ENCODE data around the gene KCNMA1.

Gene KCNMA1

GRCh38 chr10:77157248-77158019 lies 480.2 kb downstream of the KCNMA1 start:
- DNase-seq (ENCODE audit: low read depth in 2 of 2) = no peak

- DNase-seq (ENCODE audit: low read depth in 2 of 2) = no peak
These were observed 481.2 kb downstream of the KCNMA1 start for GRCh38 chr10:77156406-77156879.

- no peak for DNase-seq (ENCODE audit: low read depth in 2 of 2)
These were observed 485.4 kb downstream of the KCNMA1 start for GRCh38 chr10:77152256-77152655.

GRCh38 chr10:77151408-77151807 lies 486.2 kb downstream of the KCNMA1 start:
- no peak for DNase-seq (ENCODE audit: low read depth in 2 of 2)

GRCh38 chr10:77149706-77150105 lies 487.9 kb downstream of the KCNMA1 start:
- DNase-seq (ENCODE audit: low read depth in 2 of 2) = no peak

- no peak for DNase-seq (ENCODE audit: low read depth in 2 of 2)
These were observed 488.6 kb downstream of the KCNMA1 start for GRCh38 chr10:77149001-77149400.

- DNase-seq (ENCODE audit: low read depth in 2 of 2) = no peak
These were observed 489.7 kb downstream of the KCNMA1 start for GRCh38 chr10:77147871-77148270.

GRCh38 chr10:77146712-77147336 lies 490.8 kb downstream of the KCNMA1 start:
- DNase-seq (ENCODE audit: low read depth in 2 of 2) = no peak

DNA sequence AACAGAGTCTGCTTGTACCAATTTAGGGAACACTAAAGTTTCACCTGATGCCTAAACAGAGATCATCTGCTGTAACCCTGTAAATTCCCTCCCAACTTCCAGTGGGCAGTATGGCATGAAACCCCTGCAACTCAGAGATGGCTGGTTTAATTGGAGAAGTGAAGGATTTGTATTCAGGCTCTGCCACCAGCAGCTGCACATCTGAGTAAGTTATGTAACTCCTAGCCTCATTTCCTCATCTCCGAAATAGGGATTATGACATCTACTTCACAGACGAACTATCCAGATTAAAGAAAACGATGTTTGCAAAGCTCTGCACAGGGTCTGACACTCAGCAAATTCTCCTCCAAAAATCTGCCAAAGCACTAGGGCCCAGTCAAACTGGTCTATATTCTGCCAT lies 493.0 kb downstream of the KCNMA1 start:
- DNase-seq (ENCODE audit: low read depth in 2 of 2) = no peak

DNA sequence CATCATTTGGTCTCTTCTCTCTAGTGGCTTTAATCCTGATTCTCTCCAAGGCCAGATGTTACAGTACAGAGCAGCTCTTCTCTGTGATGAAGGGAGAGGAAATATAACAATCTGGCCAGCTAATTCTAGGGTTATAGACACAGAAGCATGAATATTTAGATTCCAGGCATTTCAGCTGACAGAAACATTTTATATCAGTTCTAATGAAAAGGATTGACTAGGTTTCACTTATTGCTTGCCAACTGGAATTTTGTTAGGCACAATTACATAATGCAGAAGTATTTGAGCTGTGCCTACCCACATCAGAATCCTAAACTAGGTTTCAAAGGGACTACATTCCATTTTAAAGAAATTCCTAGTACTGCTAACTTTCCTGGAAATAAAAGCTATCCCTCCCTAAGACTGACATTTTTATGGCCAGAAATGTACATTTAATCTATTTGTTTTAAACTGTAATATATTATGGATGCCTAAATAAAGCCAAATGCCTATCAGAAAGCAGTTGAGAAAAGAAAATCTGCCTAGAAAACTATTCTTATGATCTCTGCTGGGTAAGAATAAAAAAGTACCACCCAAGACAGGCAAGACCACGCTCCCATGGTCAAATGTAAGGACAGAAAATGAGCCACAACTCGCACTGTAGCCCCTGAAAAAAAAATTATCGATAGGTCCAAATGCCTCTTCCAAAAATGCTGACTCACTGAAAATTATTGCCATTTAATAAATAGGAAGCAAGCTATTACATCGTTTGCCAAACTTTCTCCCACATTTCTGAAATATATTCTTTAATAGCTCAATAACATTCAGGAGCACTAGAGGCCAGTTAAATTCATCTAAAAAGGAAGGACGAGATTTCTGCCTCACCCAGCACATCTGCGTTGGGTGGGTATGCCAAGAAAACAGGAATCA lies 498.1 kb downstream of the KCNMA1 start:
- no peak for DNase-seq (ENCODE audit: low read depth in 2 of 2)

DNA sequence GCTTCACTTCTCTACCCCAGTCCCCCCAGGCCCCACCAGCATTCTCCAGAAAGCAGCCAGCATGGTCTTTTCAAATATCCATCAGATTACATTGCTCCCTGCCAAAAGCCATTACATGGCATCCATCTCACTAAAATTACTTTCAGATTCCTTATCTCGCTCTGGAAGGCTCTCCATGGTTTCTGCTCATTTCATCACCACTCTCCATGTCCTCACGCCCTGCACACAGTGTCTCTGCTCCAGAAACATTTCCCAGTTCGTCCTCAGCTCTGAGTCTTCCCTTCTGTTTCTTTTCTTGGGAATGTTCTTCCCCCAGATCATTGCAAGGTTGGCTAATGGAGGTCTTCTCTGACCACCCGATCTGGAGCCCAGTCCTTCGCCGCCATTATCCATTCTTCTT lies 499.1 kb downstream of the KCNMA1 start:
- no peak for DNase-seq (ENCODE audit: low read depth in 2 of 2)

DNA sequence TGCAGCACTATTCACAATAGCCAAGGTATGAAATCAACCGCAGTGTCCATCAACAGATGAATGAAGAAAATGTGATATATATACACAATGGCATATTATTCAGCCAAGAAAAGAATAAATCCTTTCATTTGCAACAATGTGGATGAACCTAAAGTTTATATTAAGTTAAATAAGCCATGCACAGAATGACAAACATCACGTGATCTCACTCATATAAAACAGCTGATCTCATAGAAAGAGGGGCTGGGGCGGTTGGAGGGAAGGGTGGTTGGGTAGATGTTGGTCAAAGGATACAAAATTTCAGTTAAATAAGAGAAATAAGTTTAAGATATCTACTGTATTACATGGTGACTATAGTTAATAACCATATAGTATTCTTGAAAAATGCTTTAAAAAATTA lies 502.1 kb downstream of the KCNMA1 start:
- no peak for DNase-seq (ENCODE audit: low read depth in 2 of 2)

GRCh38 chr10:77131214-77131613 lies 506.4 kb downstream of the KCNMA1 start:
- no peak for DNase-seq (ENCODE audit: low read depth in 2 of 2)

DNA sequence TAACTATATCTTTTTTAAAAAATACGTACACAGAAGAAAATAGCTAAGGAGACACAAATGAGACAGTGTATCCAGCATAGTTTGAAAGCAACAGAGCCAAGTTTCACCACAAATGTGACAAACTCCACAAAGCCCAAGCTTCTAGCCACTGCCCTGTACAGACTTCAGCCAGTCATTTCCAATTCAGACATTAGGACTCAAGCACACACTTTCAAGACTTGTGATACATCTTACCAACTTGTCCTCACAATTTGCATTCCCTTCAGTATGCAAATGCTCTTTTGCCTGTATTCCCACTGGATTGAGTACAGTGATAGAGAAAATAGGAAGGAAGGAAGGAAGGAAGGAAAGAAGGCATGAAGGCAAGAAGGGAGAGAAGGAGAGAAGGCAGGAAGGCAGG lies 510.4 kb downstream of the KCNMA1 start:
- DNase-seq (ENCODE audit: low read depth in 2 of 2) = no peak

DNA sequence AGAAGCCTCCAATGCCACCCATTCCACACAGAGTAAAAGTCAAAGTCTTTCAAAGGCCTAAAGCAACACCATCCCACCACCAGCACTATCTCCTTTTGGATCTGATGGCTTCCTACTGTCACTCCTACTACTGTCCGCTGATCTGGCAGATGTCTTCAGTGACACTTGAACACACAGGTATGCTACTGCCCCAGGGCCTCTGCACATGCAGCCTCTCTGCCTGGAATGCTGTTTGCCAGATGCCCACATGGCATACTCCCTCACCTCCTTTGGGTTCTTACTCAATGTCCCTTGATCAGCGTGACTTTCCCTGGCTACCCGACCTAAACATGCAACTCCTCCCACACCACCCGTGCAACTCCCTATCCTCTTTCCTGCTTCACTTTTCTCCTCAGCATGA lies 512.4 kb downstream of the KCNMA1 start:
- DNase-seq (ENCODE audit: low read depth in 2 of 2) = no peak

DNA sequence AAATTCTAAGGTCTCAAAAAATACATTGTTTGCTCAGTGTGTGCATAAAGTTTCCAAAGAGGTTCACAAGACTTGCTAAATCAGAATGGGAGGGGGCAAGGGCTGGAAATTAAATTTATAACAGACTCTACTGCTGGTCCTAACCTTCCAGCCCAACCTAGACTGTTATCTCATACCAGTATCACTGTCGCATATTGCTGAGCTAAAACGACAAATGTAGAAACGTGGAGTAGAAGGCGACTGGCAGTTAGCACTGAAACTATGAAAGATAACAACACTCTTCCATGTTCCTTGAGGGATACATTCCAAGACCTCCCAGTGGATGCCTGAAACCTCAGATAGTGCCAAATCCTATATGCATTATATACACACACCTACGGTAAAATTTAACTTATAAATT lies 514.3 kb downstream of the KCNMA1 start:
- no peak for DNase-seq (ENCODE audit: low read depth in 2 of 2)

GRCh38 chr10:77121829-77122228 lies 515.8 kb downstream of the KCNMA1 start:
- DNase-seq (ENCODE audit: low read depth in 2 of 2) = no peak

DNA sequence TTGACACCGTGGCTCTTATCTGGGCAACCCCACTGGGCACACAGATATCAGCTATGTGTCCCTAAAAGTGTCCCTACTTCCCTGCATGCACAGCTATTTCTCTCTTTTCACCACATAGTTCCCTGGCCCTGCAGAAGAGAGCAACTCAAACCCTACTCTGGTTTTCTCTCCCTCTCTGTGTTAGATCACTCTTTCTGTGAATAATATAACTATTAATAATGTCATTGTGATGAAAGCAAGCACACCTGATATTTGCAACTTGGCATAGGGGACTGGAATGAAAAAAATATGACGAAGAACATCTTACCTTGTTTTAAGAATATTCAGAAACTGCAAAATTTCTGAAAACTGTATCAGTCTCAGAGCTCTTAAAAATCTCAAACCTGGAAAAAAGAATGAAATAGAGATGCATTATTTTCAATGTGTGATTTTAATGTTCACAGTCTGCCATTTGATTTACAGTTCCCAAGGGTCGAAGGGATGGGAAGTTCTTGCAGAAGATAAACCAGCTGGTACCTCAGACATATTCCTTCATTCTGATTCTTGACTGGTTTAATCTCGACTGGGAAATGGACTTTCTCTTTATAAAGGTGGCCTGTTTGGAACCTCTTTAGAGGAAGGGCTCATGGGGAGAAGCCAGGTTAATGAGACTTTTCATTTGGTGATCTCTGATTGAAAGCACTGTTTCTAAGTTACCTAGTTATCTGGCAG lies 516.8 kb downstream of the KCNMA1 start:
- DNase-seq (ENCODE audit: low read depth in 2 of 2) = no peak

GRCh38 chr10:77120012-77120411 lies 517.6 kb downstream of the KCNMA1 start:
- DNase-seq (ENCODE audit: low read depth in 2 of 2) = no peak

GRCh38 chr10:77118603-77119282 lies 518.9 kb downstream of the KCNMA1 start:
- DNase-seq (ENCODE audit: low read depth in 2 of 2) = no peak

- DNase-seq (ENCODE audit: low read depth in 2 of 2) = no peak
These were observed 520.1 kb downstream of the KCNMA1 start for GRCh38 chr10:77117501-77117900.
